DOHH2 (cell line): ENCODE results near the gene ADRA2B.

Experiments
- H3F3A ChIP-seq: fragments of 200-600 bp; sonication (generic), shearing (Covaris generic); 2 replicates; pipeline ENCODE4 v1.6.0; 2016; ENCODE audit warnings: antibody characterized with exemption, mild to moderate bottlenecking; ENCODE audit not compliant: control insufficient read depth, insufficient read depth
- H3K27ac ChIP-seq: fragments of 200-600 bp; sonication (generic); 2 replicates; pipeline ENCODE4 v1.5.1; 2014; ENCODE audit warnings: low read depth, mild to moderate bottlenecking, low read length, moderate library complexity
- H3K27me3 ChIP-seq: fragments of 200-600 bp; sonication (generic); 2 replicates; pipeline ENCODE4 v1.6.1; 2014; ENCODE audit warnings: mild to moderate bottlenecking, low read length, mixed read lengths; ENCODE audit not compliant: control insufficient read depth
- H3K36me3 ChIP-seq: fragments of 200-600 bp; sonication (generic); 2 replicates; pipeline ENCODE4 v1.6.1; 2014; ENCODE audit warnings: mild to moderate bottlenecking, low read length, moderate library complexity, mixed read lengths; ENCODE audit not compliant: control insufficient read depth
- H3K4me1 ChIP-seq: fragments of 200-600 bp; sonication (generic); 2 replicates; pipeline ENCODE4 v1.6.1; 2014; ENCODE audit warnings: mild to moderate bottlenecking, low read length, mixed read lengths; ENCODE audit not compliant: control insufficient read depth
- H3K4me2 ChIP-seq: fragments of 200-600 bp; sonication (generic); 2 replicates; pipeline ENCODE4 v1.6.0; 2014; ENCODE audit warnings: mild to moderate bottlenecking, low read length, moderate library complexity
- H3K4me3 ChIP-seq: fragments of 200-600 bp; sonication (generic); 2 replicates; pipeline ENCODE4 v1.5.1; 2014; ENCODE audit warnings: mild to moderate bottlenecking, low read length, mixed read lengths
- H3K79me2 ChIP-seq: fragments of 200-600 bp; sonication (generic); 2 replicates; pipeline ENCODE4 v1.6.1; 2014; ENCODE audit warnings: mild to moderate bottlenecking, low read length, mixed read lengths; ENCODE audit not compliant: control insufficient read depth
- H3K9me2 ChIP-seq: fragments of 200-600 bp; sonication (generic); replicated peaks from 2 replicates; pipeline ENCODE4 v1.6.1; 2014; ENCODE audit warnings: mild to moderate bottlenecking, low read length, mixed read lengths; ENCODE audit not compliant: control insufficient read depth
- H3K9me3 ChIP-seq: fragments of 200-600 bp; sonication (generic); 2 replicates; pipeline ENCODE4 v1.6.1; 2014; ENCODE audit warnings: antibody characterized with exemption, low read length, mixed read lengths; ENCODE audit not compliant: control insufficient read depth, insufficient read depth
- H4K20me1 ChIP-seq: fragments of 200-600 bp; sonication (generic); 2 replicates; pipeline ENCODE4 v1.6.0; 2014; ENCODE audit warnings: low read depth, mild to moderate bottlenecking, antibody characterized with exemption, low read length, moderate library complexity; ENCODE audit not compliant: control insufficient read depth, insufficient read depth
- EZH2phosphoT487 ChIP-seq: fragments of 200-600 bp; sonication (generic); IDR thresholded peaks from 2 replicates; pipeline ENCODE4 v1.6.1; 2017; ENCODE audit warnings: borderline replicate concordance, mild to moderate bottlenecking, antibody characterized with exemption, low read length, moderate library complexity, mixed read lengths
- TF ChIP-seq, protein P1 (sequence below): fragments of 200-600 bp; sonication (generic); IDR thresholded peaks from one replicate; pipeline ENCODE4 v1.5.1; 2014; ENCODE audit warnings: antibody characterized with exemption, mild to moderate bottlenecking, low read depth, low read length; ENCODE audit not compliant: poor library complexity, severe bottlenecking

Gene ADRA2B

DNA sequence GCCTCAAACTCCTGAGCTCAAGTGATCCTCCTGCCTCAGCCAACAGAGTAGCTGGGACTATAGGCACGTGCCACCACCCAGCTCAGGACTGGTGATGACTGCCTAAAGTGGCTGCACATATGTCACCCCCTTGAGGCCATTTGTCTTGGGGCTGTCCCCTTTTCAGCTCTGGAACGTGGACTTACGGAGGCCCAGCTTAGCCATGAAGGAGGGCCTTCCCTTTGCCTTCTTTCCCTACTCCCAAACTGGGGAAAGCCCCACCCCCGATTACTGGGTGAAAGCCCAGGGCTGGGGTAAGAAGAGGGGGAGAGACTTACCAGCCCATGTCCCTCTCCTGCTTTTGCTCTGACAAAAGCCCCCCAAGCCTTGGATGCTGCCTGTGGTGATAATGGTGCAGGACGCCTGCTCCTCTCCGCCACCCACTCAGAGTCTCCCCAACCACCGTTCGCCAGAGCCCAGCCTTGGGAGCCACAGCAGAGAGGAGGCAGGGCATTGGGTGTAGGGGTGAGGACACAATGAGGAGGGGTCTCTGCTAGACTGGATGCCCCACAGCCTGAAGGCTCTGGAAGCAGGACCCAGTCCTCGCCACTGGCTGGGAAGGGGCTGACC lies 31.3 kb upstream of the ADRA2B start:
- Histone ChIP-seq H3K9me2 (no peaks in the 10 kb centered on the region), H3K27ac (peak overlapping the region; percentile 90), H3K27me3 (no peaks in the 10 kb centered on the region), H3F3A (peaks cover 15% of the 10 kb centered on the region), H3K79me2 (peaks cover 28% of the 10 kb centered on the region), H3K4me3 (peak overlapping the region; percentile 97), H3K4me1 (peaks cover 83% of the 10 kb centered on the region), H4K20me1 (peaks cover 19% of the 10 kb centered on the region), H3K9me3 (no peaks in the 10 kb centered on the region), H3K36me3 (peaks cover 21% of the 10 kb centered on the region), H3K4me2 (peak overlapping the region; percentile 94)
- TF ChIP-seq, protein P1, sequence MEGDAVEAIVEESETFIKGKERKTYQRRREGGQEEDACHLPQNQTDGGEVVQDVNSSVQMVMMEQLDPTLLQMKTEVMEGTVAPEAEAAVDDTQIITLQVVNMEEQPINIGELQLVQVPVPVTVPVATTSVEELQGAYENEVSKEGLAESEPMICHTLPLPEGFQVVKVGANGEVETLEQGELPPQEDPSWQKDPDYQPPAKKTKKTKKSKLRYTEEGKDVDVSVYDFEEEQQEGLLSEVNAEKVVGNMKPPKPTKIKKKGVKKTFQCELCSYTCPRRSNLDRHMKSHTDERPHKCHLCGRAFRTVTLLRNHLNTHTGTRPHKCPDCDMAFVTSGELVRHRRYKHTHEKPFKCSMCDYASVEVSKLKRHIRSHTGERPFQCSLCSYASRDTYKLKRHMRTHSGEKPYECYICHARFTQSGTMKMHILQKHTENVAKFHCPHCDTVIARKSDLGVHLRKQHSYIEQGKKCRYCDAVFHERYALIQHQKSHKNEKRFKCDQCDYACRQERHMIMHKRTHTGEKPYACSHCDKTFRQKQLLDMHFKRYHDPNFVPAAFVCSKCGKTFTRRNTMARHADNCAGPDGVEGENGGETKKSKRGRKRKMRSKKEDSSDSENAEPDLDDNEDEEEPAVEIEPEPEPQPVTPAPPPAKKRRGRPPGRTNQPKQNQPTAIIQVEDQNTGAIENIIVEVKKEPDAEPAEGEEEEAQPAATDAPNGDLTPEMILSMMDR, result no peak
- no peak for TF ChIP-seq EZH2phosphoT487

DNA sequence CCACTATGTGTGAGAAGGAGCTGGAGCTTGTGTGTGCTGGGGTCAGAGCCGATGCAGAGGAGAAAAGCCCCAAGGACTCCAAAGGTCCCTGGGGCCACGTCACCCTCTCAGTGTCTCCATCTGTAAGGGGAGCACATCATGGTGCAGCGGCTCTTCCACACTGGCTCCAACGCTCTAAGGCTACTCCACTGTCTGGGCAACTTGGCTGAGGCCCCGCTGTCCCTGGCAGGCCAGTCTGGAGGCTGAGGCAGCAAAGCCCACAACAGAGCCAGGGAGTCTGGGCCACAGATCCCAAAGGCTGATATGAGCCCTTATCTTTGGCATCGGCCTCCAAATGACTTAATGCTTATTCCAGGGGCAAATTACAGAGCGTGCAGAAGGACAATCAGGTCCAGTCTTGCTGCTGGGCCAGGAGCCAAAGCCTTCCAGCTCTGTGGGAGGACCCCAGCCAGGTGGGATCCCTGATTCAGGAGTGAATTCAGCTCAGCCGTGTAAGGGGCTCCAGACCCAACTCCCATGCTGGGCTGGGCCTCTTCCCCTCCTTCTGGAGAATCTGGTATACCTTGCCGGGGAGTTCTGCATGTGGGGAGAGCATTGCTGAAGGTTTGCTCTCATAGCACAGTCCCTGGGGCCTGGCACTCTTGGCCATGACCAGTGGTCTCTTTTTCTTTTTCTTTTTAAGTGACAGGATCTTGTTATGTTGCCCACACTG lies 30.7 kb upstream of the ADRA2B start:
- no peaks in the 10 kb centered on the region for H3K27me3 ChIP-seq
- H3K9me2 ChIP-seq, result no peaks in the 10 kb centered on the region
- peak overlapping the region; percentile 90 for H3K27ac ChIP-seq
- H3K4me1 ChIP-seq, result peaks cover 83% of the 10 kb centered on the region
- H3K4me3 ChIP-seq, result peak overlapping the region; percentile 97
- TF ChIP-seq EZH2phosphoT487, result no peak
- TF ChIP-seq, protein P1, result no peak
- H3F3A ChIP-seq, result peaks cover 17% of the 10 kb centered on the region
- no peaks in the 10 kb centered on the region for H3K9me3 ChIP-seq
- H3K36me3 ChIP-seq, result peaks cover 28% of the 10 kb centered on the region
- H3K4me2 ChIP-seq, result peak overlapping the region; percentile 94
- H4K20me1 ChIP-seq, result peaks cover 20% of the 10 kb centered on the region
- peaks cover 29% of the 10 kb centered on the region for H3K79me2 ChIP-seq

DNA sequence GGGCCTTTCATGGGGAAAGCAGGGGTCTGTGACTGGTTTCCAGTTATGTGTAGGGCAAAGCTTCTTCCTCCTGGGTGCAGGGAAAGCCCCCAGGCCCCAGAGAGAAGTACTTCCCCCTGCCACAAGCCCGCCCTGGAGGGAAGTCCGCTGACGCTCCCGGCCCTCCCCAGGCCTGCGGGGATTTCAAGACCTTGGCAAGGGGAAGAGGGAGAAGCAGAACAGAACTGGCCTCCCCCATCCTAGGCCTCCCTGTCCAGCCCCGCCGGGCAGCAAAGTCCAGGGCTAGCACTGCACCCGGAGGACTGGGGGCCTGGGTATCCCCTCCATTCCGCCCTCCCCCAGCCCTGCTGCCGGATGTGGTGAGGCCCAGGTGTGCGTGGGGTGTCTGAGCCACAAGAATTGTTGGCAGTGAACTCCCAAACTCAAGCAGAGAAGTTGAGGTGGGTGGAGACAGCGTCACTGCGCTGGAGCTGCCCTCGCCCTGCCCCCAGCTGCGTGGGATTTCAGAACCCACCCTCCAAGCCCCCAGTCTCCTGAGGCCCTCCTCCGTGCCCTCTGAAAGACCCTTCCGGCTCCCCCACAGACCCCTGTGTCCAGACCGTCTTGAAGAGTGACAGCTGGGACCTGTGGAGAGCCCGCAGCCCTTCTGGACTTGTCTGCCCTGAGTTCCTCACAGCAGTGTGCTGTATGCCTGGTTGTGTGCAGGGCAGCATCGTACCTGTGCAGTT lies 29.9 kb upstream of the ADRA2B start:
- Histone ChIP-seq H3K9me2 (no peaks in the 10 kb centered on the region), H3K9me3 (no peaks in the 10 kb centered on the region), H3F3A (peaks cover 19% of the 10 kb centered on the region), H3K4me3 (peak overlapping the region; percentile 97), H4K20me1 (peaks cover 20% of the 10 kb centered on the region), H3K27me3 (no peaks in the 10 kb centered on the region), H3K4me2 (peak overlapping the region; percentile 94), H3K79me2 (peaks cover 29% of the 10 kb centered on the region), H3K4me1 (peaks cover 78% of the 10 kb centered on the region), H3K36me3 (peaks cover 32% of the 10 kb centered on the region), H3K27ac (peak overlapping the region; percentile 90)
- TF ChIP-seq, protein P1, result no peak
- TF ChIP-seq EZH2phosphoT487, result no peak
